ENCODE data around the gene TCF7L1. TPM values are rescaled to one million over a fixed set of nuclear protein-coding genes. Genes with fewer than 3 reads are reported as not detected.

TCF7L1 gene
- polyA plus RNA-seq, 1 of the 3 experiments (the other 2 are of a cell fraction): 3.7 TPM

- no peaks in the 10 kb centered on the region; the same call in 1 of the 2 replicates for H4K20me1 ChIP-seq (ENCODE audit: insufficient read depth)
- no peaks in the 10 kb centered on the region for H3K9me2 ChIP-seq
- TF ChIP-seq RCOR1 (IDR thresholded peaks at IDR 0.05; ENCODE audit: low read length): no peak
- no peak for TF ChIP-seq MEF2A (IDR thresholded peaks at IDR 0.05; ENCODE audit: borderline replicate concordance, low read depth)
- no peak for TF ChIP-seq TEAD4 (IDR thresholded peaks at IDR 0.05; ENCODE audit: borderline replicate concordance, insufficient read depth)
- no peak for TF ChIP-seq RXRA (IDR thresholded peaks at IDR 0.05; ENCODE audit: borderline replicate concordance, low read depth)
- TF ChIP-seq SIN3A (IDR thresholded peaks at IDR 0.05; ENCODE audit: borderline replicate concordance, low read depth, low read length): no peak
- TF ChIP-seq, protein P1, sequence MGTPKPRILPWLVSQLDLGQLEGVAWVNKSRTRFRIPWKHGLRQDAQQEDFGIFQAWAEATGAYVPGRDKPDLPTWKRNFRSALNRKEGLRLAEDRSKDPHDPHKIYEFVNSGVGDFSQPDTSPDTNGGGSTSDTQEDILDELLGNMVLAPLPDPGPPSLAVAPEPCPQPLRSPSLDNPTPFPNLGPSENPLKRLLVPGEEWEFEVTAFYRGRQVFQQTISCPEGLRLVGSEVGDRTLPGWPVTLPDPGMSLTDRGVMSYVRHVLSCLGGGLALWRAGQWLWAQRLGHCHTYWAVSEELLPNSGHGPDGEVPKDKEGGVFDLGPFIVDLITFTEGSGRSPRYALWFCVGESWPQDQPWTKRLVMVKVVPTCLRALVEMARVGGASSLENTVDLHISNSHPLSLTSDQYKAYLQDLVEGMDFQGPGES (IDR thresholded peaks at IDR 0.05; ENCODE audit: low read depth, low read length): no peak
- TF ChIP-seq EP300 (IDR thresholded peaks at IDR 0.05; ENCODE audit: borderline replicate concordance in 1 of 2, low read depth in 1 of 2, low read length in 1 of 2): no peak
- TF ChIP-seq, protein P2, sequence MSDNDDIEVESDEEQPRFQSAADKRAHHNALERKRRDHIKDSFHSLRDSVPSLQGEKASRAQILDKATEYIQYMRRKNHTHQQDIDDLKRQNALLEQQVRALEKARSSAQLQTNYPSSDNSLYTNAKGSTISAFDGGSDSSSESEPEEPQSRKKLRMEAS (IDR thresholded peaks at IDR 0.05; ENCODE audit: low read depth): no peak
- TF ChIP-seq, protein P3, sequence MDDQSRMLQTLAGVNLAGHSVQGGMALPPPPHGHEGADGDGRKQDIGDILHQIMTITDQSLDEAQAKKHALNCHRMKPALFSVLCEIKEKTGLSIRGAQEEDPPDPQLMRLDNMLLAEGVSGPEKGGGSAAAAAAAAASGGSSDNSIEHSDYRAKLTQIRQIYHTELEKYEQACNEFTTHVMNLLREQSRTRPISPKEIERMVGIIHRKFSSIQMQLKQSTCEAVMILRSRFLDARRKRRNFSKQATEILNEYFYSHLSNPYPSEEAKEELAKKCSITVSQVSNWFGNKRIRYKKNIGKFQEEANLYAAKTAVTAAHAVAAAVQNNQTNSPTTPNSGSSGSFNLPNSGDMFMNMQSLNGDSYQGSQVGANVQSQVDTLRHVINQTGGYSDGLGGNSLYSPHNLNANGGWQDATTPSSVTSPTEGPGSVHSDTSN (IDR thresholded peaks at IDR 0.05): no peak
- no peak for TF ChIP-seq NRF1 (IDR thresholded peaks at IDR 0.05; ENCODE audit: low read depth, low read length)
- no peak for TF ChIP-seq RFX5 (IDR thresholded peaks at IDR 0.05; ENCODE audit: low read length)
- TF ChIP-seq, protein P4, sequence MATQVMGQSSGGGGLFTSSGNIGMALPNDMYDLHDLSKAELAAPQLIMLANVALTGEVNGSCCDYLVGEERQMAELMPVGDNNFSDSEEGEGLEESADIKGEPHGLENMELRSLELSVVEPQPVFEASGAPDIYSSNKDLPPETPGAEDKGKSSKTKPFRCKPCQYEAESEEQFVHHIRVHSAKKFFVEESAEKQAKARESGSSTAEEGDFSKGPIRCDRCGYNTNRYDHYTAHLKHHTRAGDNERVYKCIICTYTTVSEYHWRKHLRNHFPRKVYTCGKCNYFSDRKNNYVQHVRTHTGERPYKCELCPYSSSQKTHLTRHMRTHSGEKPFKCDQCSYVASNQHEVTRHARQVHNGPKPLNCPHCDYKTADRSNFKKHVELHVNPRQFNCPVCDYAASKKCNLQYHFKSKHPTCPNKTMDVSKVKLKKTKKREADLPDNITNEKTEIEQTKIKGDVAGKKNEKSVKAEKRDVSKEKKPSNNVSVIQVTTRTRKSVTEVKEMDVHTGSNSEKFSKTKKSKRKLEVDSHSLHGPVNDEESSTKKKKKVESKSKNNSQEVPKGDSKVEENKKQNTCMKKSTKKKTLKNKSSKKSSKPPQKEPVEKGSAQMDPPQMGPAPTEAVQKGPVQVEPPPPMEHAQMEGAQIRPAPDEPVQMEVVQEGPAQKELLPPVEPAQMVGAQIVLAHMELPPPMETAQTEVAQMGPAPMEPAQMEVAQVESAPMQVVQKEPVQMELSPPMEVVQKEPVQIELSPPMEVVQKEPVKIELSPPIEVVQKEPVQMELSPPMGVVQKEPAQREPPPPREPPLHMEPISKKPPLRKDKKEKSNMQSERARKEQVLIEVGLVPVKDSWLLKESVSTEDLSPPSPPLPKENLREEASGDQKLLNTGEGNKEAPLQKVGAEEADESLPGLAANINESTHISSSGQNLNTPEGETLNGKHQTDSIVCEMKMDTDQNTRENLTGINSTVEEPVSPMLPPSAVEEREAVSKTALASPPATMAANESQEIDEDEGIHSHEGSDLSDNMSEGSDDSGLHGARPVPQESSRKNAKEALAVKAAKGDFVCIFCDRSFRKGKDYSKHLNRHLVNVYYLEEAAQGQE (IDR thresholded peaks at IDR 0.05; ENCODE audit: low read depth, low read length): no peak
- TF ChIP-seq NFIC (IDR thresholded peaks at IDR 0.05; ENCODE audit: borderline replicate concordance): no peak
- TF ChIP-seq, protein P5, sequence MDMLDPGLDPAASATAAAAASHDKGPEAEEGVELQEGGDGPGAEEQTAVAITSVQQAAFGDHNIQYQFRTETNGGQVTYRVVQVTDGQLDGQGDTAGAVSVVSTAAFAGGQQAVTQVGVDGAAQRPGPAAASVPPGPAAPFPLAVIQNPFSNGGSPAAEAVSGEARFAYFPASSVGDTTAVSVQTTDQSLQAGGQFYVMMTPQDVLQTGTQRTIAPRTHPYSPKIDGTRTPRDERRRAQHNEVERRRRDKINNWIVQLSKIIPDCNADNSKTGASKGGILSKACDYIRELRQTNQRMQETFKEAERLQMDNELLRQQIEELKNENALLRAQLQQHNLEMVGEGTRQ (IDR thresholded peaks at IDR 0.05; ENCODE audit: borderline replicate concordance, low read depth, low read length): no peak
- no peak for TF ChIP-seq YY1 (IDR thresholded peaks at IDR 0.05; ENCODE audit: low read depth)
- TF ChIP-seq CHD2 (IDR thresholded peaks at IDR 0.05; ENCODE audit: low read length, partially characterized antibody): no peak
- TF ChIP-seq CTCF (IDR thresholded peaks at IDR 0.05): no peak
- DNase-seq: no peak
- H3K27ac ChIP-seq (ENCODE audit: low read depth in 2 of 2, low read length in 1 of 2): no peak overlapping the region
- H3K36me3 ChIP-seq (replicated peaks in 1 of 2; ENCODE audit: control insufficient read depth in 1 of 2, insufficient read depth in 2 of 2, low read length in 1 of 2): no peaks in the 10 kb centered on the region
- H3K9ac ChIP-seq: no peak overlapping the region
- H3K4me1 ChIP-seq (ENCODE audit: control insufficient read depth in 1 of 2, insufficient read depth in 2 of 2, low read depth in 1 of 2, low read length in 1 of 2): no peaks in the 10 kb centered on the region; a peak in 2 of 4 replicates
- no peak overlapping the region for H3K4me2 ChIP-seq
- H3F3A ChIP-seq (replicated peaks; ENCODE audit: insufficient read depth): no peaks in the 10 kb centered on the region
- H2AFZ ChIP-seq (ENCODE audit: low read depth): no peak overlapping the region
- 87% methylated on average over 6 of the region's 6 CpGs for WGBS (ENCODE audit: low lambda C conversion rate)
- H3K9me3 ChIP-seq: no peaks in the 10 kb centered on the region
- ChIA-PET POLR2A (no interaction called here), CTCF (interaction anchor here (0.8 kb wide), 1 partner anchor 125 kb away, joined by 3 read pairs; no protein-coding TSS in a partner anchor)
- no peak overlapping the region for H3K4me3 ChIP-seq (ENCODE audit: low read depth in 2 of 2, low read length in 1 of 2)
- H3K27me3 ChIP-seq (ENCODE audit: insufficient read depth): no peaks in the 10 kb centered on the region
- H3K79me2 ChIP-seq (ENCODE audit: insufficient read depth): no peaks in the 10 kb centered on the region
Measured at GRCh38 chr2:85174943-85175342, 41.8 kb downstream of the TCF7L1 start.

Measured in SK-N-SH (cell line).